HG02840 (cell line): Measurements from ENCODE around the gene CCDC88B.

ENCODE experiments used
- ATAC-seq: cut with Tn5 transposase; IDR thresholded peaks from one replicate; pipeline ENCODE4 v1.9.1; 2021; ENCODE audit warnings: mild to moderate bottlenecking, moderate library complexity, moderate number of reproducible peaks; ENCODE audit not compliant: unreplicated experiment, low FRiP score

The CCDC88B gene

GRCh38 chr11:64406221-64406946 lies 66.4 kb downstream of the CCDC88B start:
- ATAC-seq, result no peak
